ENCODE measurements around the gene PTGES3L.

PTGES3L gene

DNA sequence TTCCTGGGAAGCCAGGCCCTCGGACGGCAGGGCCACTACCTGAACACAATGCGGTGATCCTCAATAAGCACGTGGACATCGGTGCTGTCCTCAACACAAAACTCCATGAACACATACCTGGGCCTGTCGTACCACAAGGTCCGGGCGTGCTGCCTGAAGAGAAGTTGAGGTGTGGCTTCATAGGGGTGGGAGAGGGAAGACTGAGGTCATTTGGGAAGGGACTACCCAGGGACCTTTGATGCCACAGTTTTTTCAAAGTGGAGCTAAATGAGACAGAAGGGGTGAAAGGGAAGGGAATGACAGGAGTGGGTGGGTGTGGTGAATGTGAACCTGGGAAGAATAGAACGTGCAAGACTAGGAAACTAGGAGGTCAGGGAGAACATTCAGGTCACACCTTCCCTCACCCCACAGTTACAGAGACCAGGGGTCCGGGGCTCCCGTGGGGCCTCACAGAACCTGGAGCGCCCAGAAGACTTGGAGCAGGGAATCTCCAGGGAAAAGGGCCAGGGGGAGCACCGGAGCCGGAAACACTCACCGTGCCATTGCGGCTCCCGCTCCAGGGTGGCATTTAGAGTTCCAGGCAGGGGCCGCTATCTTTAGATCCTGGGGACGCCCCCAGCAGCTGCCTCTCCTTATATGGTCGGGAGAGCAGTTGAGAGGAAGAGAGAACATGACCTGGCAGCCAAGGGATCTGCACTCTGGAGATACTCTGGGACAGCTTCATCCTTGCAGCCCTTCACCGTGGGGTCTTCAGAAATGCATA is at the start of gene PTGES3L:
PTGES3L (minus strand) TSS at position 570 of the 763 bp plus-strand sequence; CDS start at position 543, 27 bp downstream.
- peak; percentile 78 for DNase-seq (ENCODE audit: low spot score)
- no peak for TF ChIP-seq CTCF (IDR thresholded peaks at IDR 0.05)

GRCh38 chr17:43028221-43028861 is 48.5 kb upstream of the PTGES3L start:
- no peak overlapping the region for H3K4me3 ChIP-seq
- TF ChIP-seq CTCF (IDR thresholded peaks at IDR 0.05) = no peak

More for the DNA sequence above, at the start of gene PTGES3L:
- Histone ChIP-seq H3K27ac (peak within 1 kb of the TSS; percentile 43 to 86), H3K4me3 (peak within 1 kb of the TSS; percentile 100)

DNA sequence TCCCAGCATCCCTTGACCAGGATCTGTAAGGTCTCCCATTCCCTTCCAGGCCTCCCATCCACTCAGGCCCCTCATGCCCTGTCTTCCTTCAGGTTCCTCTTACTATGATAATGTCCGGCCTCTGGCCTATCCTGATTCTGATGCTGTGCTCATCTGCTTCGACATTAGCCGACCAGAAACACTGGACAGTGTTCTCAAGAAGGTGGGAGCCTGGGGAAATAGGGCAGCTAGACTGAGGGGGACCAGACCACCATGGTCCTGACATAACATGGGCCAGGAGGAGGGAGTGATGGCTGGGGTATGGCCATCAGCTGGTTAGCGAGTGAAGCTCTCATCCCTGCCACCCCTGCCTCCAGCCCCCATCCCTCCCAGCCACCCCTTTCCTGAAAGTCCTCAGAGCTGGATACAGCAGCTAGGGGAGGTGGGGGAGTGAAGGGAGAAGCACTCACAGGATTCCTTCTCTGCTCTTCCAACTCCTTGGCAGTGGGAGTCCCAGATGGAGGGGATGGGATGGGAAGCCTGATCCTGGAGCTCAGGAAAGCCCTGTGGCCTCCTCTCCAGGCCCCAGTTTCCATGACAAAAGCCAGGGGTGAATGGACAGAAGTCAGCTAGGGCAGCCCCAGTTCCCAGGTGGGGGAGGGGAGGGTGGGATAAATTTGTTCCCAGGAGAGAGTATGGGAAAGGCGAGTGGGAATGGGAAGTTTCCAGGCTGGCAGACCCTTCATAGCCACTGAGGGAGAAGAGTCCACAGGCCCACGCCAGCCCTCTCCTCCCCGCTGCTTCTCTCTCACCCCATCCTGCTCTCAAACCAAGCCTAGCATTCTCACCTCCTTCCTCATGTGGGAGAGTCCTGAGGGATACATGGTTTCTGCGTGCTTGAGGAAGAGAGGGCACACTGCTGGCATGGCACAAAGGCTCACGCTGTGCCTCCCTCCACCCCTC is 47.5 kb upstream of the PTGES3L start:
- H3K4me3 ChIP-seq = no peak overlapping the region
- no peak for DNase-seq (ENCODE audit: low spot score)
- TF ChIP-seq CTCF (IDR thresholded peaks at IDR 0.05) = no peak

More at GRCh38 chr17:43028221-43028861, 48.5 kb upstream of the PTGES3L start:
- no peak overlapping the region for H3K27ac ChIP-seq
- no peak for DNase-seq (ENCODE audit: low spot score)

DNA sequence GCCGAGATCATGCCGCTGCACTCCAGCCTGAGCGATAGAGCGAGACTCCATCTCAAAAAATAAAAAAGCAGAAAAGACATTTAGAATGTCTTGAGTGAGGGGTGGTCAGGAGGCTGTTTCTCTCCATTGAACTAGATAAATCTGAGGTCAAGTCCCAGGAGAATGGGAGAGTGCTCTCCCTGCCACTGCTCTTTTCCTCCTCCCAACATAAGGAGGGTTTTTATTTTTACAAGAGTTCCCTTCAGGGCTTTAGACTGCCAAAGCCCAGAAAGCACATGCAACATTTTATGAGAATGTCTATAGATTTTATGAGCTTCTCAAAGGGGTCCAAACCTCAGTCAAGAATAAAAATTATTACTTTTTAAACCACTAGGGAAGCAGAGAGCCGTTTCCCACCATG is 46.7 kb upstream of the PTGES3L start:
- Histone ChIP-seq H3K4me3 (no peak overlapping the region), H3K27ac (no peak overlapping the region)
- TF ChIP-seq CTCF (IDR thresholded peaks at IDR 0.05) = no peak
- no peak for DNase-seq (ENCODE audit: low spot score)

More for the DNA sequence above, 47.5 kb upstream of the PTGES3L start:
- no peak overlapping the region for H3K27ac ChIP-seq

DNA sequence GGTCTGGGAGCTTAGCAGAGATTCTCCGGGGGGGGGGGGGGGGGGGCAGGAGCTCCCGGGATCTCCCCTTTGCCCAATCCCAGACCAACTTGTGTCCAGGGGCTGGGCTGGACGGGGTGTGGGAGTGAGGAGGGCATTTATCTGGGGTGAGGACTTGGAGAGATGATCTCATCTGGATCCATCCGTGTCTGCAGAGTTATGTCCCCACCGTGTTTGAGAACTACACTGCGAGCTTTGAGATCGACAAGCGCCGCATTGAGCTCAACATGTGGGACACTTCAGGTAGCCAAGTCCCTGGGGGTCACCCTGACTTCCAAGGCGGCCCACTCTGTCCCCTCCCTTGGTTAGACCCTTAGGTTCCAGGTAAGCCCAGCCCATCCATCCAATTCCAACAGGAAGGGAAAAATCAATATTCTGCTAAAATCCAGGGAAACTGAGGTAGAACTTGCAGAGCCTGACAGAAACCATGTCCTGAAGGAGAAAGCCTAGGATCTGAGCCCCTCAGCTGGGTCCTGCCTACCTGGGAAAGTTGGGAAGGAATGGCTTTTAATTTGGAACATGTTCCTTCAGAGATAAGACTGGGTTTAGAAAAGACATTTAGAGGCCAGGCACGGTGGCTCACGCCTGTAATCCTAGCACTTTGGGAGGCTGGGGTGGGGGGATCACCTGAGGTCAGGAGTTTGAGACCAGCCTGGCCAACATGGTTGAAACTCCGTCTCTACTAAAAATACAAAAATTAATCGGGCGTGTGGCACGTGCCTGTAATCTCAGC is 46.1 kb upstream of the PTGES3L start:
- DNase-seq (ENCODE audit: low spot score) = no peak
- H3K4me3 ChIP-seq = peak overlapping the region; percentile 74
- H3K27ac ChIP-seq = peak overlapping the region in 1 of 2 donors; percentile 81
- TF ChIP-seq CTCF (IDR thresholded peaks at IDR 0.05) = no peak

DNA sequence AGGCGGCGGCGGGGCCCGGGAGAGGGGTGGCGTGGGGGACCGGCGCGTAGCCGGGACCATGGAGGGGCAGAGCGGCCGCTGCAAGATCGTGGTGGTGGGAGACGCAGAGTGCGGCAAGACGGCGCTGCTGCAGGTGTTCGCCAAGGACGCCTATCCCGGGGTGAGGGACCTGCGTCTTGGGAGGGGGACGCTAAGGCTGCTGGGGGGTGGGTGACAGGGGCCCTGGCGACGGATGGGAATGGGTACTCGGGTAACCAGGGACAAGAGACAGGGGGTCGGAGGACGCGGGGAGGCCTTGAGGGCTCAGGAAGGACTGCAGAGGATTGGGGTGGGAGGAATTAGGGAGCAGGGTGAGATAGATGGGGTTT is 45.4 kb upstream of the PTGES3L start:
- Histone ChIP-seq H3K4me3 (peak overlapping the region; percentile 74), H3K27ac (peak overlapping the region in 1 of 2 donors; percentile 81)
- DNase-seq (ENCODE audit: low spot score) = no peak
- TF ChIP-seq CTCF (IDR thresholded peaks at IDR 0.05) = no peak
